ENCODE results near the gene ZNF821.

DNA sequence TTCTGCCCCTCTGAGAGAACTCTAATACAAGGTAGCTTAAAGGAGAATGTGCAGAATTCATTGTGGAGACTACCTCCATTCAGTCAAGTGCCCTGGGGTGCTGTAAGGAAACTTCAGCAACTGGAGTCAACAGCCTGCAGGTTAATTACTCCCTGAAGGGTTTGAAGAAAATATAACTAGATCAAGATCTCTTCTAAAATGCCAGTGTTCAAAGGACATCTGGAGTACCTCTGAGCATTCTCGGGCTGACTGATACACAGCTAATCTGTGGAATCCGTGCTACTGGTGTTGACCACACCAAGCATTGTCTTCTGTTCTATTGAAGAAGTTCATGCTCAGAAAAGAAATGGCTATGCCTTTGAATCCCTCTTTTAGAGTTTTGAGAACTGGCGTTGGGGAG is 49.7 kb downstream of the ZNF821 start:
- TF ChIP-seq, protein P1, sequence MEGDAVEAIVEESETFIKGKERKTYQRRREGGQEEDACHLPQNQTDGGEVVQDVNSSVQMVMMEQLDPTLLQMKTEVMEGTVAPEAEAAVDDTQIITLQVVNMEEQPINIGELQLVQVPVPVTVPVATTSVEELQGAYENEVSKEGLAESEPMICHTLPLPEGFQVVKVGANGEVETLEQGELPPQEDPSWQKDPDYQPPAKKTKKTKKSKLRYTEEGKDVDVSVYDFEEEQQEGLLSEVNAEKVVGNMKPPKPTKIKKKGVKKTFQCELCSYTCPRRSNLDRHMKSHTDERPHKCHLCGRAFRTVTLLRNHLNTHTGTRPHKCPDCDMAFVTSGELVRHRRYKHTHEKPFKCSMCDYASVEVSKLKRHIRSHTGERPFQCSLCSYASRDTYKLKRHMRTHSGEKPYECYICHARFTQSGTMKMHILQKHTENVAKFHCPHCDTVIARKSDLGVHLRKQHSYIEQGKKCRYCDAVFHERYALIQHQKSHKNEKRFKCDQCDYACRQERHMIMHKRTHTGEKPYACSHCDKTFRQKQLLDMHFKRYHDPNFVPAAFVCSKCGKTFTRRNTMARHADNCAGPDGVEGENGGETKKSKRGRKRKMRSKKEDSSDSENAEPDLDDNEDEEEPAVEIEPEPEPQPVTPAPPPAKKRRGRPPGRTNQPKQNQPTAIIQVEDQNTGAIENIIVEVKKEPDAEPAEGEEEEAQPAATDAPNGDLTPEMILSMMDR (IDR thresholded peaks at IDR 0.05): no peak
- TF ChIP-seq POLR2A (IDR thresholded peaks at IDR 0.05): no peak

Data from breast epithelium (tissue), 3 donors.